Measurements from ENCODE around the gene CDK3.
A peak's percentile ranks its signal among the peaks of the same experiment; 100 is the strongest.

CDK3 gene

GRCh38 chr17:75987041-75987440 lies 13.6 kb upstream of the CDK3 start:
- TF ChIP-seq Cebpa-rat (IDR thresholded peaks at IDR 0.05) = no peak
- Histone ChIP-seq H3K9me3 (no peaks in the 10 kb centered on the region), H3K27me3 (no peaks in the 10 kb centered on the region), H3K4me1 (no peaks in the 10 kb centered on the region), H4K20me1 (no peaks in the 10 kb centered on the region), H3K9ac (no peak overlapping the region), H3K4me3 (no peak overlapping the region), H3K27ac (no peak overlapping the region), H3K36me3 (peaks cover 42% of the 10 kb centered on the region), H3K4me2 (no peak overlapping the region)

GRCh38 chr17:75991396-75991795 lies 9.3 kb upstream of the CDK3 start:
- Histone ChIP-seq H3K9ac (no peak overlapping the region), H3K4me3 (no peak overlapping the region), H3K27me3 (no peaks in the 10 kb centered on the region), H3K36me3 (peaks cover 77% of the 10 kb centered on the region), H3K4me2 (no peak overlapping the region), H4K20me1 (no peaks in the 10 kb centered on the region), H3K27ac (no peak overlapping the region), H3K9me3 (no peaks in the 10 kb centered on the region), H3K4me1 (peaks cover 6% of the 10 kb centered on the region)
- no peak for TF ChIP-seq Cebpa-rat (IDR thresholded peaks at IDR 0.05)

GRCh38 chr17:75994802-75995370 lies 5.8 kb upstream of the CDK3 start:
- TF ChIP-seq Cebpa-rat (IDR thresholded peaks at IDR 0.05) = no peak
- Histone ChIP-seq H3K4me1 (peaks cover 28% of the 10 kb centered on the region), H3K36me3 (peaks cover 61% of the 10 kb centered on the region), H4K20me1 (no peaks in the 10 kb centered on the region), H3K4me2 (no peak overlapping the region), H3K4me3 (no peak overlapping the region), H3K9me3 (no peaks in the 10 kb centered on the region), H3K27ac (no peak overlapping the region), H3K9ac (no peak overlapping the region), H3K27me3 (no peaks in the 10 kb centered on the region)

GRCh38 chr17:75995385-75995925 lies 5.2 kb upstream of the CDK3 start:
- no peak for TF ChIP-seq Cebpa-rat (IDR thresholded peaks at IDR 0.05)
- peaks cover 34% of the 10 kb centered on the region for H3K4me1 ChIP-seq
- H3K9ac ChIP-seq = no peak overlapping the region; the same call in 1 of the 2 replicates
- H3K27ac ChIP-seq = no peak overlapping the region
- H3K4me3 ChIP-seq = no peak overlapping the region
- no peaks in the 10 kb centered on the region for H3K27me3 ChIP-seq
- no peaks in the 10 kb centered on the region for H3K9me3 ChIP-seq
- H3K4me2 ChIP-seq = no peak overlapping the region
- peaks cover 60% of the 10 kb centered on the region for H3K36me3 ChIP-seq
- H4K20me1 ChIP-seq = no peaks in the 10 kb centered on the region

GRCh38 chr17:75996665-75997590 lies 3.7 kb upstream of the CDK3 start:
- Histone ChIP-seq H3K36me3 (peaks cover 56% of the 10 kb centered on the region), H3K4me2 (peak overlapping the region; percentile 91), H3K27ac (peak overlapping the region; percentile 78), H4K20me1 (no peaks in the 10 kb centered on the region), H3K9ac (peak overlapping the region; percentile 67), H3K27me3 (no peaks in the 10 kb centered on the region), H3K9me3 (no peaks in the 10 kb centered on the region), H3K4me3 (peak overlapping the region; percentile 25; the same call in 1 of the 2 replicates), H3K4me1 (peaks cover 34% of the 10 kb centered on the region)
- no peak for TF ChIP-seq Cebpa-rat (IDR thresholded peaks at IDR 0.05)

GRCh38 chr17:75998327-75998795 lies 2.3 kb upstream of the CDK3 start:
- no peaks in the 10 kb centered on the region for H4K20me1 ChIP-seq
- H3K27ac ChIP-seq = no peak overlapping the region
- peaks cover 34% of the 10 kb centered on the region for H3K4me1 ChIP-seq
- no peak overlapping the region for H3K4me3 ChIP-seq
- no peaks in the 10 kb centered on the region for H3K9me3 ChIP-seq
- H3K27me3 ChIP-seq = no peaks in the 10 kb centered on the region
- no peak for TF ChIP-seq Cebpa-rat (IDR thresholded peaks at IDR 0.05)
- H3K4me2 ChIP-seq = 0 out of 2 replicates have a peak overlapping the region, but pooled peaks have one; percentile 91
- no peak overlapping the region for H3K9ac ChIP-seq
- peaks cover 56% of the 10 kb centered on the region for H3K36me3 ChIP-seq

GRCh38 chr17:76000016-76000754 lies 470 bp upstream of the CDK3 start:
- peak overlapping the region; percentile 54 for H3K27ac ChIP-seq
- no peak overlapping the region for H3K4me3 ChIP-seq
- H4K20me1 ChIP-seq = no peaks in the 10 kb centered on the region
- peaks cover 49% of the 10 kb centered on the region for H3K36me3 ChIP-seq
- H3K9ac ChIP-seq = no peak overlapping the region
- peak overlapping the region; percentile 7; the same call in 1 of the 2 replicates for H3K4me2 ChIP-seq
- no peaks in the 10 kb centered on the region for H3K9me3 ChIP-seq
- TF ChIP-seq Cebpa-rat (IDR thresholded peaks at IDR 0.05) = no peak
- H3K4me1 ChIP-seq = peaks cover 45% of the 10 kb centered on the region
- H3K27me3 ChIP-seq = no peaks in the 10 kb centered on the region

- H3K27ac ChIP-seq = no peak overlapping the region
- peaks cover 40% of the 10 kb centered on the region; the same call in 1 of the 2 replicates for H3K36me3 ChIP-seq
- H3K4me3 ChIP-seq = no peak overlapping the region
- no peak overlapping the region for H3K4me2 ChIP-seq
- H3K4me1 ChIP-seq = peaks cover 51% of the 10 kb centered on the region
- H3K27me3 ChIP-seq = no peaks in the 10 kb centered on the region
- H3K9ac ChIP-seq = 0 out of 2 replicates have a peak overlapping the region, but pooled peaks have one; percentile 6
- H4K20me1 ChIP-seq = no peaks in the 10 kb centered on the region
- TF ChIP-seq Cebpa-rat (IDR thresholded peaks at IDR 0.05) = no peak
- H3K9me3 ChIP-seq = no peaks in the 10 kb centered on the region
These were observed 1.4 kb downstream of the CDK3 start for GRCh38 chr17:76002100-76002499.

- Histone ChIP-seq H3K36me3 (peaks cover 40% of the 10 kb centered on the region; the same call in 1 of the 2 replicates), H3K27me3 (no peaks in the 10 kb centered on the region), H3K4me2 (no peak overlapping the region), H3K9ac (no peak overlapping the region), H3K4me3 (no peak overlapping the region), H4K20me1 (no peaks in the 10 kb centered on the region), H3K9me3 (no peaks in the 10 kb centered on the region), H3K27ac (peak overlapping the region; percentile 94; the same call in 1 of the 2 replicates), H3K4me1 (peaks cover 39% of the 10 kb centered on the region)
- TF ChIP-seq Cebpa-rat (IDR thresholded peaks at IDR 0.05) = no peak
These were observed 3.3 kb downstream of the CDK3 start for GRCh38 chr17:76003915-76004314.

All from BLaER1 (cell line).